ENCODE data around the gene CASP8.

GRCh38 chr2:201258666-201259615 lies 1.4 kb upstream of the CASP8 start:
- TF ChIP-seq POLR2A (IDR thresholded peaks at IDR 0.05) = no peak
- TF ChIP-seq, protein P1, sequence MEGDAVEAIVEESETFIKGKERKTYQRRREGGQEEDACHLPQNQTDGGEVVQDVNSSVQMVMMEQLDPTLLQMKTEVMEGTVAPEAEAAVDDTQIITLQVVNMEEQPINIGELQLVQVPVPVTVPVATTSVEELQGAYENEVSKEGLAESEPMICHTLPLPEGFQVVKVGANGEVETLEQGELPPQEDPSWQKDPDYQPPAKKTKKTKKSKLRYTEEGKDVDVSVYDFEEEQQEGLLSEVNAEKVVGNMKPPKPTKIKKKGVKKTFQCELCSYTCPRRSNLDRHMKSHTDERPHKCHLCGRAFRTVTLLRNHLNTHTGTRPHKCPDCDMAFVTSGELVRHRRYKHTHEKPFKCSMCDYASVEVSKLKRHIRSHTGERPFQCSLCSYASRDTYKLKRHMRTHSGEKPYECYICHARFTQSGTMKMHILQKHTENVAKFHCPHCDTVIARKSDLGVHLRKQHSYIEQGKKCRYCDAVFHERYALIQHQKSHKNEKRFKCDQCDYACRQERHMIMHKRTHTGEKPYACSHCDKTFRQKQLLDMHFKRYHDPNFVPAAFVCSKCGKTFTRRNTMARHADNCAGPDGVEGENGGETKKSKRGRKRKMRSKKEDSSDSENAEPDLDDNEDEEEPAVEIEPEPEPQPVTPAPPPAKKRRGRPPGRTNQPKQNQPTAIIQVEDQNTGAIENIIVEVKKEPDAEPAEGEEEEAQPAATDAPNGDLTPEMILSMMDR (IDR thresholded peaks at IDR 0.05) = no peak
- TF ChIP-seq EP300 (IDR thresholded peaks at IDR 0.05) = no peak
